Measurements from ENCODE around the gene RNF220. TPM values are rescaled to one million over a fixed set of nuclear protein-coding genes. Genes with fewer than 3 reads are reported as not detected.

Gene RNF220
- total and polyA plus RNA-seq, 2 donors from 2014 or later: 66.9 to 69.0 TPM

DNA sequence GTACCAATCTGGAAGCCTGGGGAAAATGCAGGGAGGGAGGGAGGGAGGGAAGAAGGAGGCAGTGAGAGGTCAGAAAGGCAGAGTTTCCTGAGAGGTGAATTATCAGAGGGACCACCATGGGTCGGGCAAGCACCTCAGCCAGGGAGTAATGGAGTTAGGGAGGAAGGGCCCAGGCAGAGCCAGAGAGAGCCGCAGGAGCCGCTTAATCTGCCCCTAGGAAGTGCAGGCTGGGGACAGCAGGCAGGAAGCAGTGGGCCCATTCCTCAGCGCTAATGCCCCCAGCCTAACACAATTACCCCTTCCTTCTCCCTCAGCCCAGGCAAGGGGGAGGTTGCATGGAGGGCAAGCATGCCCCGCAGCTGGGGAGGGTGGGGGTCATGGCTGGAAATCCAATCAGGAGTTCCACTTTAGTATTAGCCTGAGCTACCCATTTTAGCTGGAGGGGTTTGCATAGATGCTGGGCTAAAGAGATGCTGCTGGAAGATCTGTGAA, 160.2 kb downstream of the RNF220 start:
- no peaks in the 10 kb centered on the region for H3K4me1 ChIP-seq (ENCODE audit: control insufficient read depth in 2 of 3, insufficient read depth in 2 of 3, low read depth in 1 of 3, low read length in 3 of 3)
- H3K27me3 ChIP-seq (ENCODE audit: control insufficient read depth, insufficient read depth, low read length): no peaks in the 10 kb centered on the region
- intact Hi-C loops (cut with DNase I): no loop called here
- H3K27ac ChIP-seq (ENCODE audit: low read depth in 2 of 2, low read length in 2 of 2): no peak overlapping the region
- FAIRE-seq: no peak
- H3K36me3 ChIP-seq (ENCODE audit: control insufficient read depth in 2 of 3, insufficient read depth in 3 of 3, low read length in 3 of 3): no peaks in the 10 kb centered on the region
- no peak overlapping the region for H3K4me3 ChIP-seq (ENCODE audit: low read length in 3 of 3)
- no peaks in the 10 kb centered on the region for H3K9me3 ChIP-seq (ENCODE audit: control insufficient read depth in 2 of 3, insufficient read depth in 1 of 3, low read length in 3 of 3)
- H3K9ac ChIP-seq (ENCODE audit: low read length in 3 of 3): no peak overlapping the region
- TF ChIP-seq, protein P1, sequence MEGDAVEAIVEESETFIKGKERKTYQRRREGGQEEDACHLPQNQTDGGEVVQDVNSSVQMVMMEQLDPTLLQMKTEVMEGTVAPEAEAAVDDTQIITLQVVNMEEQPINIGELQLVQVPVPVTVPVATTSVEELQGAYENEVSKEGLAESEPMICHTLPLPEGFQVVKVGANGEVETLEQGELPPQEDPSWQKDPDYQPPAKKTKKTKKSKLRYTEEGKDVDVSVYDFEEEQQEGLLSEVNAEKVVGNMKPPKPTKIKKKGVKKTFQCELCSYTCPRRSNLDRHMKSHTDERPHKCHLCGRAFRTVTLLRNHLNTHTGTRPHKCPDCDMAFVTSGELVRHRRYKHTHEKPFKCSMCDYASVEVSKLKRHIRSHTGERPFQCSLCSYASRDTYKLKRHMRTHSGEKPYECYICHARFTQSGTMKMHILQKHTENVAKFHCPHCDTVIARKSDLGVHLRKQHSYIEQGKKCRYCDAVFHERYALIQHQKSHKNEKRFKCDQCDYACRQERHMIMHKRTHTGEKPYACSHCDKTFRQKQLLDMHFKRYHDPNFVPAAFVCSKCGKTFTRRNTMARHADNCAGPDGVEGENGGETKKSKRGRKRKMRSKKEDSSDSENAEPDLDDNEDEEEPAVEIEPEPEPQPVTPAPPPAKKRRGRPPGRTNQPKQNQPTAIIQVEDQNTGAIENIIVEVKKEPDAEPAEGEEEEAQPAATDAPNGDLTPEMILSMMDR (IDR thresholded peaks at IDR 0.05; ENCODE audit: borderline replicate concordance, extremely low read depth, insufficient read depth): no peak
- DNase-seq: no peak

DNA sequence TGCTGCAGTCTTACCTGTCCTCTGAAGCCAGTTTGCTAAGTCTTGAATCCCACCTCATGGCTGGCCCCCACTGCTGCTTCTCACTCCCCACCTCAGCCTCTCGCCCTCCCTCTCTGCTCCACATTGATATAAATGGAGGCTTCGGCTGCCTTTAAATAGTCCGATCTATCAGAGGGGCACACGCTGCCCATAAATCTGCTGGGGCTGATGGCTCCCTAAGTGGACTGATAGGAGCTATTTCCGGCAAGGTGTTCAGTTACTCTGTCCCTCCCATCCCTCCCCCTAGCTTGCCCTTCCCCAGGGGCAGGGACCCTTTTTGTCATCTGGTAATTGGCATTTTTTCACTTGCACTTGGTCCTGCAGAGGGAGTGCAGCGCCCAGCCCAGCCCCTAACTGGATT, 160.8 kb downstream of the RNF220 start:
- intact Hi-C loops (cut with DNase I): no loop called here
- no peak for FAIRE-seq
- Histone ChIP-seq H3K9ac (ENCODE audit: low read length in 3 of 3) (no peak overlapping the region), H3K4me3 (ENCODE audit: low read length in 3 of 3) (no peak overlapping the region), H3K27me3 (ENCODE audit: control insufficient read depth, insufficient read depth, low read length) (no peaks in the 10 kb centered on the region), H3K27ac (ENCODE audit: low read depth in 2 of 2, low read length in 2 of 2) (no peak overlapping the region), H3K9me3 (ENCODE audit: control insufficient read depth in 2 of 3, insufficient read depth in 1 of 3, low read length in 3 of 3) (no peaks in the 10 kb centered on the region), H3K4me1 (ENCODE audit: control insufficient read depth in 2 of 3, insufficient read depth in 2 of 3, low read depth in 1 of 3, low read length in 3 of 3) (no peaks in the 10 kb centered on the region), H3K36me3 (ENCODE audit: control insufficient read depth in 2 of 3, insufficient read depth in 3 of 3, low read length in 3 of 3) (no peaks in the 10 kb centered on the region)
- DNase-seq: no peak
- TF ChIP-seq, protein P1 (IDR thresholded peaks at IDR 0.05; ENCODE audit: borderline replicate concordance, extremely low read depth, insufficient read depth): no peak

DNA sequence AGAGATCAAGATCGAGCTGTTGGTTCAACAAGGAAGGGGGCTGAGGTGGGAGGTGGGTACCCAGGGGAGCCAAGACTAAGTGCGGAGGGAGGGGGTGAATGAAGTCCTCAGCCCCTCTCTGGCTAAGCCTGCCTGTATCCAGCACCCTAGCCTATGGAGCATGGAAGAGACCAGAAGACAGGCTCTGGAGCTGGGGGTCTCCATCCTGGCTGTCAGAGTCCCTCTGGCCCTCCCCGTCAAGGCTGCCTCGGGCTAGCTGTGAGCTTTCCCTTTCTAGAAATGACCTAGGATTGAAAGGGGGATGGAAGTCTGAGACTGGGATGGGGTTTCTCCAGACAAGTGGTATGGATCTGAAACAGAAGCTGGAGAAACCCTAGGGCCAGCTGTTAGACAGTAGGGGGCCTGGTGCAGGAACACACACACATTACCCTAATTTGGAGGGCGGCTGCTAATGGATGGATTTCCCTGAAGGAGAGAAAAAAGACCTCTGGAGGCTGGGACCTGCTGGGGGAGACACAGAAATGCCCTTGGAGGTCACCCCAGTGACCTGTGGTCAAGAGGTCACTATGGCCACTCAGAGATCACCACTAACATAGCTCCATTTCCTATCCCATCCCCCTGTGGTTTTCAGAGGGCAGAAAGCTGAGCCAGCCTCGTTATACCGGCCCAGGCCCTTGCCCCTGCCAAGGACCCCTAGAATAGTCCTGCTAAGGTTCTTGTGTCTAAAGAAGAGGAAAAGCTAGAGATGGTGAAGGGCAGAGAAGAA, 161.4 kb downstream of the RNF220 start:
- H3K4me3 ChIP-seq (ENCODE audit: low read length in 3 of 3): no peak overlapping the region
- H3K4me1 ChIP-seq (ENCODE audit: control insufficient read depth in 2 of 3, insufficient read depth in 2 of 3, low read depth in 1 of 3, low read length in 3 of 3): no peaks in the 10 kb centered on the region
- intact Hi-C loops (cut with DNase I): no loop called here
- H3K27ac ChIP-seq (ENCODE audit: low read depth in 2 of 2, low read length in 2 of 2): no peak overlapping the region
- DNase-seq (no peak), FAIRE-seq (no peak)
- H3K9ac ChIP-seq (ENCODE audit: low read length in 3 of 3): no peak overlapping the region
- no peaks in the 10 kb centered on the region for H3K9me3 ChIP-seq (ENCODE audit: control insufficient read depth in 2 of 3, insufficient read depth in 1 of 3, low read length in 3 of 3)
- no peaks in the 10 kb centered on the region for H3K36me3 ChIP-seq (ENCODE audit: control insufficient read depth in 2 of 3, insufficient read depth in 3 of 3, low read length in 3 of 3)
- H3K27me3 ChIP-seq (ENCODE audit: control insufficient read depth, insufficient read depth, low read length): no peaks in the 10 kb centered on the region
- TF ChIP-seq, protein P1 (IDR thresholded peaks at IDR 0.05; ENCODE audit: borderline replicate concordance, extremely low read depth, insufficient read depth): no peak

All from kidney (tissue), 14 donors.